Psoas muscle (tissue), 8 donors: Measurements from ENCODE around the gene PDX1. TPM values are rescaled to one million over a fixed set of nuclear protein-coding genes. Genes with fewer than 3 reads are reported as not detected.

Source experiments
- ATAC-seq, 4 donors: fragments of 200-7000 bp; cut with Tn5 transposase; one replicate each; pipeline ENCODE4 v1.9.1; 2020; ENCODE audit warnings: moderate library complexity in 3 of 4, mild to moderate bottlenecking in 2 of 4
- DNase-seq, 2 donors: peaks; one replicate each; pipeline ENCODE4 v3.0.0-alpha.2; 2020
- H3K27ac ChIP-seq: fragments of 200-600 bp; one replicate; pipeline ENCODE4 v1.8.0; 2022
- H3K27me3 ChIP-seq, 3 donors: fragments of 200-600 bp in 1 of 3; one replicate each; pipeline versions ENCODE4 v1.6.1 to v1.8.0; 2013 to 2022; ENCODE audit warnings: low read length in 2 of 3, mild to moderate bottlenecking in 2 of 3, moderate library complexity in 1 of 3; ENCODE audit not compliant: insufficient read depth in 3 of 3
- H3K36me3 ChIP-seq, 2 donors: fragments of 200-600 bp in 1 of 2; one replicate each; pipeline versions ENCODE4 v1.6.1 to v1.8.0; 2013 to 2022; ENCODE audit warnings: low read depth in 1 of 2, mild to moderate bottlenecking in 1 of 2, moderate library complexity in 1 of 2; ENCODE audit not compliant: insufficient read depth in 1 of 2
- H3K4me1 ChIP-seq: fragments of 200-600 bp; one replicate; pipeline ENCODE4 v1.8.0; 2022
- H3K4me3 ChIP-seq: fragments of 200-600 bp; one replicate; pipeline ENCODE4 v1.8.0; 2022; ENCODE audit warnings: mild to moderate bottlenecking
- H3K9me3 ChIP-seq: fragments of 200-600 bp; one replicate; pipeline ENCODE4 v1.8.0; 2022
- CTCF ChIP-seq: fragments of 200-600 bp; IDR thresholded peaks from one replicate; pipeline ENCODE4 v1.8.0; 2022; ENCODE audit warnings: antibody characterized with exemption
- WGBS, 3 donors: extraction: QIAGEN DNeasy Blood & Tissue Kit; methylation state at CpG; one replicate each; pipeline versions ENCODE4 v1.1.6 to v1.1.7; 2013; 5-methylcytosine and 5-hydroxymethylcytosine counted together
- intact Hi-C, 2 donors: fragments of 100-400 bp; cut with DNase I; formaldehyde crosslinking; loops; one replicate each; pipeline versions ENCODE4 v1.11.0 to v1.14.2; 2022
- polyA plus RNA-seq, 3 donors: library from polyadenylated mRNA; stranded (reverse); fragments of 200-250 nt; gene quantifications; one replicate each; pipeline ENCODE4 v1.2.3, GENCODE V29; 2013
- total RNA-seq, 4 donors: library from RNA; stranded (reverse); fragmentation: NEBNext Ultra II Directional in 2 of 4; extraction: Animal tissue kit (Norgen Biotek cat#: 25700) in 2 of 4; gene quantifications; one replicate each; pipeline versions ENCODE4 v1.2.1 to v1.2.4, GENCODE V29; 2021 to 2023
- donor health status: healthy with polysubstance abuse.
- donor health status: DM: no; HTN: no; CAD: no; lungs with moderate emphysema.
- donor health status: Bipolar disorder and iron deficiency.
- donor health status: healthy.
- donor health status: DM: yes; HTN: yes; CAD: no.
- donor health status: DM: no; HTN: no; CAD: no.
- donor health status: DM: no; HTN: no; CAD: no.
- donor health status: DM: yes; HTN: yes; CAD: no.

PDX1 gene
- total and polyA plus RNA-seq, 7 donors: not detected

GRCh38 chr13:27955014-27955591 is 35.3 kb downstream of the PDX1 start:
- 70 to 75% (median 70%) methylated on average over 11 of the region's 11 CpGs for WGBS, 3 donors
- intact Hi-C loops: no loop called here
- no peak for ATAC-seq
- no peak for TF ChIP-seq CTCF
- Histone ChIP-seq H3K36me3 (no peaks in the 10 kb centered on the region), H3K27ac (no peak overlapping the region), H3K4me1 (peaks cover 7% of the 10 kb centered on the region), H3K4me3 (no peak overlapping the region), H3K9me3 (no peaks in the 10 kb centered on the region), H3K27me3 (peaks cover 3 to 95% (median 19%) of the 10 kb centered on the region in 3 donors)
- DNase-seq: no peak

- 31 to 45% (median 34%) methylated on average over 5 of the region's 5 CpGs for WGBS, 3 donors
- intact Hi-C loops: no loop called here
- peaks cover 3 to 95% (median 28%) of the 10 kb centered on the region in 3 donors for H3K27me3 ChIP-seq
These were observed 36.9 kb downstream of the PDX1 start for GRCh38 chr13:27956576-27957300.

GRCh38 chr13:27959976-27960361 is 40.2 kb downstream of the PDX1 start:
- ATAC-seq (no peak), DNase-seq (no peak)
- 24 to 30% (median 28%) methylated on average over 14 of the region's 14 CpGs for WGBS, 3 donors
- peak overlapping the region; percentile 56 for H3K4me3 ChIP-seq
- TF ChIP-seq CTCF: no peak
- no peaks in the 10 kb centered on the region for H3K36me3 ChIP-seq
- intact Hi-C loops: no loop called here
- H3K27ac ChIP-seq: no peak overlapping the region
- no peaks in the 10 kb centered on the region for H3K9me3 ChIP-seq
- H3K27me3 ChIP-seq: peaks cover 0 to 87% (median 23%) of the 10 kb centered on the region in 3 donors
- H3K4me1 ChIP-seq: peaks cover 4% of the 10 kb centered on the region

More at GRCh38 chr13:27956576-27957300, 36.9 kb downstream of the PDX1 start:
- no peak overlapping the region for H3K4me3 ChIP-seq
- ATAC-seq (no peak), DNase-seq (no peak)
- peaks cover 11% of the 10 kb centered on the region for H3K4me1 ChIP-seq
- no peaks in the 10 kb centered on the region for H3K36me3 ChIP-seq
- H3K27ac ChIP-seq: no peak overlapping the region
- no peaks in the 10 kb centered on the region for H3K9me3 ChIP-seq
- TF ChIP-seq CTCF: no peak

GRCh38 chr13:27960362-27961226 is 40.8 kb downstream of the PDX1 start:
- intact Hi-C loops: no loop called here
- peak; percentile 39 for TF ChIP-seq CTCF
- ATAC-seq: peak; percentile 39 to 72 (median 43)
- H3K27me3 ChIP-seq: peaks cover 0 to 87% (median 29%) of the 10 kb centered on the region in 3 donors
- DNase-seq: peak in 1 of 2 donors; percentile 37
- peak overlapping the region; percentile 56 for H3K4me3 ChIP-seq
- H3K9me3 ChIP-seq: no peaks in the 10 kb centered on the region
- H3K4me1 ChIP-seq: peaks cover 4% of the 10 kb centered on the region
- WGBS, 3 donors: 1% methylated on average over 52 to 73 of the region's 73 CpGs
- no peak overlapping the region for H3K27ac ChIP-seq
- no peaks in the 10 kb centered on the region for H3K36me3 ChIP-seq
